Activated CD4-positive, alpha-beta T cell treated with anti-CD3 and anti-CD28 coated beads, Interleukin-2, Interleukin-4, amounts not matched to agents 100 ng/mL and 50 ng/mL, durations not matched to agents 16 hours and 8 hours (primary cell): ENCODE measurements around the gene PGA4.
"Not testable (repeated sequence)": the region's sequence is repeated elsewhere in the genome, so short reads cannot be mapped to it uniquely, and the experiment has no call there.

Source experiments
- DNase-seq: peaks from one replicate; pipeline ENCODE4 v3.0.0-alpha.2; 2020; ENCODE audit warnings: low spot score

PGA4 gene

DNA sequence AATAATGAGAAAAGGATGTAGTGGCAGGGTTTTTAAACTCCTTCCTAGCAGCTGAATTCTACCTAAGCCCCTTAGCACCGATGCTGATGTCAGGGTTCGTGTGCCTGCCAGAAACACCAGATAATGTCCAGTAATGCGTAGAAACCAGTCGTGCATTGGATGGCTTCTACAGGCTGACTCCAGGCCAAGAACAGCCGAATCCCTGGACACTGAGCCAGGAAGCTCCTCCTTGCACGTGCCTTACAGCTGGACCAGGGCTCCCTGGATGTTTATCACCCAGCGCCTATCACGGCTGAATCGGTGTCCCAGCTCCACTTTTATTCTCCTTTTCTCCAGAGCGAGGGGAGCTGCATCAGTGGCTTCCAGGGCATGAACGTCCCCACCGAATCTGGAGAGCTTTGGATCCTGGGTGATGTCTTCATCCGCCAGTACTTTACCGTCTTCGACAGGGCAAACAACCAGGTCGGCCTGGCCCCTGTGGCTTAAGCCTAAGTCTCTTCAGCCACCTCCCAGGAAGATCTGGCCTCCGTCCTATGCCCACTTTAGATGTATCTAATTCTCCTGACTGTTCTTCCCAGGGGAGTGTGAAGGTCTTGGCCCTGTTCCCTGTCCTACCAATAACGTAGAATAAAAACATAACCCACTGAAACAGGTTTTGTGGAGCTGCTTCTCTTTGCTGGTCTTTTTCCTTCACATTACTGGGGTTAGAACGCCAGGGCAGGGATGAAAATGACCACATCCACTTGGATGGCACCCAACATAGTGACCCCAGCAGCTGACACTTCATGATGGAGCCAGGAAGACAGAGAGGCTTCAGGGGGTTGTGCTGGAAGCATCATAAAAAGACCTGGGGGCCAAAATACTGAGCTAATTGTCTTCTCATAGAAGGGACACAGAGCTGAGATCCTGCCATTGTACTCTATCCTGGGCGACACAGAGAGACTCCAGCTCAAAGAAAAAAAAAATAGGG is 28.9 kb downstream of the PGA4 start:
- not testable (repeated sequence) for DNase-seq

DNA sequence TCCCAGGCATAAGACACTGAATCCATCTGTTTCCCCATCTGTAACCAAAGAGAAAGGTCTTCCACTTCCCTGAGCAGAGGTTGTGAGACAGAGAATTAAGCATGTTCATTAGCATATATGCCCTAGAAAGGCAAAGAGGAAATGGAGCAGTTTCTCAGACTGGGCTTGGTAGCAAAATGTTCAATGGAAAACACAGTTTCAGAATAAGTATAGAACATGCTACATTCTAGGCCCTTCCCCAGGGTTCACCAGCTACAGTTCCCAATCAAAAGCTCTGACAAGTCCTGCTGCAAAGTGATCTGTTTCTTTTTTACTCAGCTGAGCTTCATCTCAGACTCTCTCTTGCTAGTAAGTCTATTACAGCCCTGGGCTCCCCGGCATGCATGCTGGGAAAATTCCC is 30.2 kb downstream of the PGA4 start:
- not testable (repeated sequence) for DNase-seq

GRCh38 chr11:61254403-61255025 is 32.4 kb downstream of the PGA4 start:
- DNase-seq = peak; percentile 83

GRCh38 chr11:61256710-61257482 is 34.7 kb downstream of the PGA4 start:
- no peak for DNase-seq

DNA sequence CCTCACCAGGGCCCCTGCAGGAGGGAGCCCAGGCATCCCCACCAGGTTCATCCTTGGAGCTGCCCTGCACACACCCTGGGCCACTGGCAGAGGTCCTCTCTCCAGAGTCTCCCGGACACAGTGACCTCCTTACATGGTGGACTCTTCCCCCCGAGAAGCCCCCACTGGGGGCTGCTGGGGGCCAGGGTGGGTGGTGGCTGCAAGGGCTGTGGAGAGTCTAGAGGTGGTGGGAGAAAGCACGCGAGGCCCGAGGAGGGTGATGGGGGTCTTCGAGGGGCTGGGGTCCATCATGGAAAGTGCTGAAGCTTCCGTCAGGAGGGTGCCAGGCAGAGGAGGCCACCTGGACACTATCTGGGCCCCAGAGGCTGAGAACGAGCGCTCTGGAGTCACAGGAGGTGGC is 36.4 kb downstream of the PGA4 start:
- no peak for DNase-seq

DNA sequence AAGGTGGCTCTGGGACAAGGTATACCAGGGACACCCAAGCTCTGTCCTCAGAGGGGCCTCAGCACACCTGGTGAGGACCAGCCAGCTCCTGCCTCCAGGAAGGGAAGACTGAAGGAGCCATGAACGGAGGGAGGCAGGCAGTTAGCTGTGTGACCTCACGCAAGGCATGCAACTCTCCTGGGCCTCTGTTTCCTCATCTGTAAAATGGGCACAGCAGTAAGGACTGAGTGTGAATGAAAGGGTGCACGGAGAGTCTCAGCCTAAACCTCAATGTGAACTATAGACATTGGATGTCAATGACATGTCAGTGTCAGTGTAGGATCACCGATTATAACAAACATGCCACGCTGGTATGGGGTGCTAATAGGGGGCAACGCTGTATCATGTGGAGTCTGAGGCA is 37.2 kb downstream of the PGA4 start:
- DNase-seq = no peak

GRCh38 chr11:61264371-61264770 is 42.2 kb downstream of the PGA4 start:
- DNase-seq = no peak

DNA sequence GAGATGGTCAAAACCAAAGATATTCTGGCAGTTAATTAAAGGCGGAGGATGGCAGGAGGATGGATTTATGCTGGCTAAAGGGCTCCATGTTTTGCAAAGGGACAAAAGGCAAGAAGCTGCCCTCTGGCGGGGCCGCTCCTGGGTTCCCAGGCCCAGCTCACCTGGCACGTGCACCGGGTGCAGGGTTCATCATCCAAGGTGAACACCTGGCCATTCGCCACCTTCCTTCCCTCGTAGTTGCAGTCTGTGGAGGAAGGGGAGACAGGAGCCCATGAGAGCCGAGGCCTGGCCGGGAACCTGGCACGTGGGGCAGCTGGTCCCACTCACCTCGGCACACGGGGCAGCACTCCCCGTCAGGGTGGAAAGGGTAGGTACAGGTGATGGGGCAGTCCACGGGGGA is 42.6 kb downstream of the PGA4 start:
- no peak for DNase-seq

DNA sequence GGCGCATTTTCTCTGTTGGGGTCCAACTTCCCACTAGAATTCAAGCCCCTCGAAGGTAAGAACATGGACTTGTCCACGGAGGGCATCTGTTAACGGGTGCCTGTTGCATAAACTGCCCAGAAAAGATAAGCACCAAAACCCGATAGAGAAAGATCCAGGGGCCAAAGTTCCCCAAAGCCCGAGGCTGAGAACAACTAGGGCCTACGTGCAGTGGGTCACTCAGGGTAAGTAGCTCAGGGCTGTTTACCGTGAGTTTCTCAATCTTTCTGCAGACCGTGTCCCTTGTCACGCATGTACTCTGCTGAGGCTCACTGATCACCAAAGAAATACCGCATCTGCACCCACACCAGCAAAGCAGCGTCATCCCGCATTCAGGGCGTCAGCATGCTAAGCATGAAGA is 43.2 kb downstream of the PGA4 start:
- DNase-seq = no peak

DNA sequence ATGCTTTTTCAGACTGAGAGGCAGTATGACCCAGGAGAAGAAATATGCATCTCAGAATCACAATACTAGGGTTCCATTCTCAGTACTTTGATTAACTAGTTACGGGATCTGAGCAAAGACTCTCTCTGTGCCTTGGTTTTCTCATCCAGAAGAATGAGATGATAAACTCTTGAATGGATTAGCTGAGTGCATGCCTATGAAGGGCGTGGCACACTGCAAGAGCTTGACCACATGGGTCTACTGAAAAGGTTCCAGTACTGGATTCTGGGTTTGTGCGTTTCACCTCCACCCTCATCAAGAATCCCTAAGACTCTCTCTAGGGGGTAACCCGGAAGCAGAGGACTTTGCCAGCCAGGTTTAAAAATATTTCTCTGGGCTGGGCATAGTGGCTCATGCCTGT is 44.5 kb downstream of the PGA4 start:
- DNase-seq = no peak

DNA sequence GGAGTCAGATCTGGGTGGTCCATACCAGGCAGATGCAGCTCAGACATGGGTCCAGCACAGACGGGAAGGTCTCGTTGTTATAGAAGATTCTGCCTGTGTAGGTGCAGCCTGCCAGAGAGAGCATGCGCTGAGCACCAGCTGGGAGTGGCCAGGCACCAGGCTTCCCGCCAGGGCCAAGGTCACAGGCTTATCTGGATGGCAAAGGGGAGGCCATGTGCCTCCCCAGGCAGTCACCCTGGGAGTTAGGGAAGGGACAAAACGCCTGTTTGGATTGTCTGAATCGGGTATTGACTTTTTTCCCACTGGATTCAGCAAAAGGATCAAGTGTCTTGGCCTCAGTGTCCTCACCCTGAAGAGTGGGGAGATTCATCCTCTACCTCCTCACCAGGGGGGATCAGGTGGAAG is 45.3 kb downstream of the PGA4 start:
- DNase-seq = no peak

- no peak for DNase-seq
Measured at GRCh38 chr11:61268588-61269250, 46.6 kb downstream of the PGA4 start.

DNA sequence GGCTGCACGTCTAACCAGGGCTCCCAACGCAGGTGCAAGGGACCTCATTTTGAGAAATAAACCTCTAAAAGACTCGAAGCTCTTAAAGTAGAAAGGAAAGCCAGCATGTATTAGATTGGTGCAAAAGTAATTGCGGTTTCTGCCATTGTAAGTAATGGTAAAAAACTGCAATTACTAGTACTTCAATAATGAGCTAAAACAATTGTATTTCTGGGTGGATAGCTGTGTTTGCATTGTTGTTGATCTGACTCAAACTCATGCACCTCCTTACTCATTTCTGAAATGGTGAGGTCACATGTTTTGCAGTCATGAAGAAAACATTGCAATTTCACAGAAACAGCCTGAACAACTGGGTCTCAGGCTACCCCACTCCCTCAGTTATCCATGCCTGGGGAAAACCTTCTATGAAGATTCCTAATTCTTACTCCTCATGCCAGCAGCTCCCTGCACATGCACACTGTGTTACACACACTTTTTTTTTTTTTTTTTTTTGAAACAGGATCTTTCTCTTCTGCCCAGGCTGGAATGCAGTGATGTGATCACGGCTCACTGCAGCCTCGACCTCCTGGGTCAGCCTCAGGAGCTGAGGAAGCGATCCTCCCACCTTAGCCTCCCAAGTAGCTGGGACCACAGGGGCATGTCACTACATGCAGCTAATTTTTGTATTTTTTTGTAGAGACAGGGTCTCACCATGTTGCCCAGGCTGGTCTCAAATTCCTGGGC is 48.4 kb downstream of the PGA4 start:
- peak; percentile 84 for DNase-seq

DNA sequence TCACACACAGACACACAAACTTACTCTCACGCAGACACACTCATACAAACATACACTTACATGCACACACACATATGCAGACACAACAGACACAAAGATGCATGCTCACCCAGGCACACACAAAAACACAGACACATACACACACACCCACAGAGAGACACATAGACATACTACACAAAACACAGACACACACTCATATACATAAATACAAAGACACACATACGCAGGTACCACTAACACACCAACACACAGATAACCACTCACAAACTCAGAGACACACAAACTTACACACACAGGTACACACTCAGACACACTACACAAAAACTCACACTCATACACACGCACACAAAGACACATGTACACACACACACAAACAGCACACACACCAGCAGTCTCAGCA is 50.6 kb downstream of the PGA4 start:
- DNase-seq = no peak

GRCh38 chr11:61273178-61274078 is 51.3 kb downstream of the PGA4 start:
- no peak for DNase-seq

DNA sequence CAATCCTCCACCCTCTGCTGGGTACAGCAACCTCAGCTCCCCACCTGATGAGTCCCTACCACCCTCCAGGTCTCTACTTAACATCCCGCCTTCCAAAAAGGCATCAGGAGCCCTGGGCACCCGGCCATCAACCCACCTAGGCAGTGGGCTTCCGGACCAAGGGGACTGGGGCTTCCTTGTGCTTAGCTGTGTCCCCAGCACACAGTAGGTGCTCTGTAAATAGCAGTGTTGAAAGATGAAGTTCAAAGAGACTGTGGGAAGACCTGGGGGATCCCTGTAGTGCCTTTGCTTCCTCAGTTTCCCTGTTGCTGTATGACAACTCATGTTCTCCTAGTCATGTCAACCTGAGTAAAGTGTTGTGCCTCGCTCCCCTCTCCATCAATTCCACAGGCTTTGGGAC is 51.9 kb downstream of the PGA4 start:
- no peak for DNase-seq

DNA sequence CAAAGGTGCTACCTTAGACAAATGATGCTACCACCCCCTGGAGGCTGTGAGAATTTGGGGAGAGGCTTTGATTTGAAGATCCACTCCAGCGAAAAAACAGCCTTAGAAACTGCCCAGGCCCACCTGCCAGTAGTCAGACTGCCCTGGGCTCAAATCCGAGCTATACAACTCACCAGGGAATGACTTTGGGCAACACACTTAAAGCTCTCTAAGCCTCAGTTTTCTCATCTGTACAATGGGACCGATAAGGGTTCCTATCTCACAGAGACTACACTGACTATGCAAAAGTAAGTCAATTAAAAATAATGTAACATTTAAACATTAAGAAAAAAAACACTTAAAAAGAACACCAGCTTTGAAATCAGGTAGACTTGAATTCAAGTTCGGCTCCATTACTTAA is 53.0 kb downstream of the PGA4 start:
- no peak for DNase-seq

GRCh38 chr11:61277186-61278000 is 55.2 kb downstream of the PGA4 start:
- no peak for DNase-seq

- DNase-seq = no peak
Measured at GRCh38 chr11:61278001-61278470, 55.9 kb downstream of the PGA4 start.
